ENCODE measurements around the gene GTF3C5.

DNA sequence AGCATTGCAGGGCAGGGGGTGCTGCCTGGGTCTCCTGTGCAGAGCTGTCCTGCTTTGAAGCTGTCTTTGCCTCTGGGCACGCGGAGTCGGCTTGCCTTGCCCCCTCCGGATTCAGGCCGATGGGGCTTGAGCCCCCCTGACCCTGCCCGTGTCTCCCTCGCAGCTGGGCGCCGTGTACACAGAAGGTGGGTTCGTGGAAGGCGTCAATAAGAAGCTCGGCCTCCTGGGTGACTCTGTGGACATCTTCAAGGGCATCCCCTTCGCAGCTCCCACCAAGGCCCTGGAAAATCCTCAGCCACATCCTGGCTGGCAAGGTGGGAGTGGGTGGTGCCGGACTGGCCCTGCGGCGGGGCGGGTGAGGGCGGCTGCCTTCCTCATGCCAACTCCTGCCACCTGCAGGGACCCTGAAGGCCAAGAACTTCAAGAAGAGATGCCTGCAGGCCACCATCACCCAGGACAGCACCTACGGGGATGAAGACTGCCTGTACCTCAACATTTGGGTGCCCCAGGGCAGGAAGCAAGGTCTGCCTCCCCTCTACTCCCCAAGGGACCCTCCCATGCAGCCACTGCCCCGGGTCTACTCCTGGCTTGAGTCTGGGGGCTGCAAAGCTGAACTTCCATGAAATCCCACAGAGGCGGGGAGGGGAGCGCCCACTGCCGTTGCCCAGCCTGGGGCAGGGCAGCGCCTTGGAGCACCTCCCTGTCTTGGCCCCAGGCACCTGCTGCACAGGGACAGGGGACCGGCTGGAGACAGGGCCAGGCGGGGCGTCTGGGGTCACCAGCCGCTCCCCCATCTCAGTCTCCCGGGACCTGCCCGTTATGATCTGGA, 33.7 kb downstream of the GTF3C5 start:
- TF ChIP-seq, protein P1, sequence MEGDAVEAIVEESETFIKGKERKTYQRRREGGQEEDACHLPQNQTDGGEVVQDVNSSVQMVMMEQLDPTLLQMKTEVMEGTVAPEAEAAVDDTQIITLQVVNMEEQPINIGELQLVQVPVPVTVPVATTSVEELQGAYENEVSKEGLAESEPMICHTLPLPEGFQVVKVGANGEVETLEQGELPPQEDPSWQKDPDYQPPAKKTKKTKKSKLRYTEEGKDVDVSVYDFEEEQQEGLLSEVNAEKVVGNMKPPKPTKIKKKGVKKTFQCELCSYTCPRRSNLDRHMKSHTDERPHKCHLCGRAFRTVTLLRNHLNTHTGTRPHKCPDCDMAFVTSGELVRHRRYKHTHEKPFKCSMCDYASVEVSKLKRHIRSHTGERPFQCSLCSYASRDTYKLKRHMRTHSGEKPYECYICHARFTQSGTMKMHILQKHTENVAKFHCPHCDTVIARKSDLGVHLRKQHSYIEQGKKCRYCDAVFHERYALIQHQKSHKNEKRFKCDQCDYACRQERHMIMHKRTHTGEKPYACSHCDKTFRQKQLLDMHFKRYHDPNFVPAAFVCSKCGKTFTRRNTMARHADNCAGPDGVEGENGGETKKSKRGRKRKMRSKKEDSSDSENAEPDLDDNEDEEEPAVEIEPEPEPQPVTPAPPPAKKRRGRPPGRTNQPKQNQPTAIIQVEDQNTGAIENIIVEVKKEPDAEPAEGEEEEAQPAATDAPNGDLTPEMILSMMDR (IDR thresholded peaks at IDR 0.05), result no peak
- TF ChIP-seq EP300 (IDR thresholded peaks at IDR 0.05) (no peak), POLR2A (IDR thresholded peaks at IDR 0.05) (no peak), POLR2AphosphoS5 (IDR thresholded peaks at IDR 0.05) (no peak)
